ENCODE data around the gene NAV3.

NAV3 gene

DNA sequence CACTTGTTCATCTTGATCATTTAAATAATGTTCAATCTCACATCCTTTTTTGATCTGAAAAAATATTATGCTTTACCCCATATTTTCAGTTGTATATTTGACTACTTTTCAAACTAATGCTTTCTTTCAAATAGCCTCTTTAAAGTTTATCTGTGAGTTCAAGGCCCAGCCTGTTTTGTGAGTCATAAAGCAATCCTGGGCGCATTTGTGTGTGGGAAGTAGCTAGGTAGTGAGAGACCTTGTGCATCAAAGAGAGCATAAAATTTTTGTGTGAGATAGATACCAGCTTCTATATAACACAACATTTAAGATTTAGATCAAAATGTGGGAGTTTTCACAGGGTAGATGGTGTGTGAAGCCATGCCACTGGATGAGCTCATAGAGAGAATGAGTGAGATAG, 405.6 kb downstream of the NAV3 start:
- H3K79me1 ChIP-seq (ENCODE audit: low read length), result no peaks in the 10 kb centered on the region
- H4K8ac ChIP-seq (ENCODE audit: low read depth, low read length), result no peak overlapping the region
- H3K9ac ChIP-seq (ENCODE audit: low read length), result no peak overlapping the region
- no peak overlapping the region for H3K4me3 ChIP-seq (ENCODE audit: low read length)
- H3K23ac ChIP-seq (ENCODE audit: low read length), result no peak overlapping the region
- no peaks in the 10 kb centered on the region for H3K79me2 ChIP-seq (ENCODE audit: control insufficient read depth, insufficient read depth, low read length)
- H2BK15ac ChIP-seq (replicated peaks; ENCODE audit: low read depth), result no peak overlapping the region
- no peak overlapping the region for H3K27ac ChIP-seq (ENCODE audit: low read depth, low read length)
- no CpG with 5 or more reads among the region's 1 CpG for WGBS (ENCODE audit: extremely low coverage, insufficient coverage, low lambda C conversion rate)
- H3K4ac ChIP-seq (ENCODE audit: low read depth, low read length), result no peak overlapping the region
- no peak overlapping the region for H4K5ac ChIP-seq (ENCODE audit: low read length)
- no peak for DNase-seq
- no peak overlapping the region for H2BK120ac ChIP-seq (ENCODE audit: low read depth, low read length)
- H3K18ac ChIP-seq (ENCODE audit: low read length), result no peak overlapping the region
- no peak overlapping the region for H2AK5ac ChIP-seq (ENCODE audit: low read length)
- no peaks in the 10 kb centered on the region for H3K4me1 ChIP-seq (ENCODE audit: control insufficient read depth, low read depth, low read length)
- no peak overlapping the region for H3K56ac ChIP-seq (ENCODE audit: low read length)
- H3K36me3 ChIP-seq (ENCODE audit: control insufficient read depth, insufficient read depth, low read length), result no peaks in the 10 kb centered on the region
- no peak overlapping the region for H2BK5ac ChIP-seq (ENCODE audit: low read length)
- H3K4me2 ChIP-seq (ENCODE audit: low read length), result no peak overlapping the region
- H3K27me3 ChIP-seq (ENCODE audit: insufficient read depth, low read length, poor library complexity), result no peaks in the 10 kb centered on the region

DNA sequence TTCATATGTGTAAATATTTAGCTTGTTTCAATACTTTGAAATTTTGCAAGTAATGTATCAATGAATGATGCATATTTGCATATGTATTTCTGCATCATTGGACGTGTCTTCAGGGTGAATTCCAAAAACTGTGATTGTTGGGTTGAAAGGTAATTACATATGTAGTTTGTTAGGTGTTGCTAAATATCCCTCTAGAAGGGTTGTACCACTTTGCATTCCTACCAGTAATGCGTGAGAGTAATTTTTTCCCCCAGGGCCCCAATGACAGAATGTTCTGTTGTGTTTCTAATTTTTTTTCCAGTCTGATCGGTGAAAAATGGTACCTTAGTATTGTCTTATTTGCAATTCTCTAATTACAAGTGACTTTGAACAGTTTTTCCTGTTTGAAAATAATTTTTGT, 408.9 kb downstream of the NAV3 start:
- WGBS (ENCODE audit: extremely low coverage, insufficient coverage, low lambda C conversion rate), result no CpG with 5 or more reads among the region's 3 CpGs
- no peaks in the 10 kb centered on the region for H3K79me1 ChIP-seq (ENCODE audit: low read length)
- no peak overlapping the region for H2BK5ac ChIP-seq (ENCODE audit: low read length)
- H3K79me2 ChIP-seq (ENCODE audit: control insufficient read depth, insufficient read depth, low read length), result no peaks in the 10 kb centered on the region
- H2BK15ac ChIP-seq (replicated peaks; ENCODE audit: low read depth), result no peak overlapping the region
- H3K36me3 ChIP-seq (ENCODE audit: control insufficient read depth, insufficient read depth, low read length), result no peaks in the 10 kb centered on the region
- H2BK120ac ChIP-seq (ENCODE audit: low read depth, low read length), result no peak overlapping the region
- no peak overlapping the region for H3K4me2 ChIP-seq (ENCODE audit: low read length)
- no peak overlapping the region for H3K27ac ChIP-seq (ENCODE audit: low read depth, low read length)
- no peak overlapping the region for H4K5ac ChIP-seq (ENCODE audit: low read length)
- no peak overlapping the region for H3K56ac ChIP-seq (ENCODE audit: low read length)
- no peak overlapping the region for H3K4me3 ChIP-seq (ENCODE audit: low read length)
- H3K4me1 ChIP-seq (ENCODE audit: control insufficient read depth, low read depth, low read length), result no peaks in the 10 kb centered on the region
- no peak for DNase-seq
- H2AK5ac ChIP-seq (ENCODE audit: low read length), result no peak overlapping the region
- H4K8ac ChIP-seq (ENCODE audit: low read depth, low read length), result no peak overlapping the region
- H3K27me3 ChIP-seq (ENCODE audit: insufficient read depth, low read length, poor library complexity), result no peaks in the 10 kb centered on the region
- H3K4ac ChIP-seq (ENCODE audit: low read depth, low read length), result no peak overlapping the region
- H3K9ac ChIP-seq (ENCODE audit: low read length), result no peak overlapping the region
- H3K18ac ChIP-seq (ENCODE audit: low read length), result no peak overlapping the region
- no peak overlapping the region for H3K23ac ChIP-seq (ENCODE audit: low read length)

DNA sequence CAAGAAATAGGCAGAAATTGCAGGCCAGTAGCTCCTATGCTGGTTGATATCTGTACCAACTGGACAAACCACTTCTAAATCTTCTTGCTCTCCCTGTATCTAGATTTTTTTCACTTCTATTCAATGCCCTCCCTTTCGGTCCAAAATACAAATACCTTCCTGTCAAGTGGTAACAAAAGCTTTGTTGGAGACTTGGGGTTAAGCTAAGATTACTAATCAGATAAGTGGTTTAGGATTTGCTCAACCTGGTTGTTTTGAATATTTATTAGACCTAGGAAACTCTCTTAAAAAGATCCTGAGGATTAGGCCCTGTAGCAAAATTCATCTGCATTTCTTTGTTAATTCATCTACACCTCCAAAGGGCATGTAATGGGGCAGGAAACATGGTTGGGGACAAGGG, 410.1 kb downstream of the NAV3 start:
- no peaks in the 10 kb centered on the region for H3K27me3 ChIP-seq (ENCODE audit: insufficient read depth, low read length, poor library complexity)
- no peaks in the 10 kb centered on the region for H3K79me1 ChIP-seq (ENCODE audit: low read length)
- DNase-seq, result no peak
- no peak overlapping the region for H3K27ac ChIP-seq (ENCODE audit: low read depth, low read length)
- no peaks in the 10 kb centered on the region for H3K79me2 ChIP-seq (ENCODE audit: control insufficient read depth, insufficient read depth, low read length)
- no peaks in the 10 kb centered on the region for H3K4me1 ChIP-seq (ENCODE audit: control insufficient read depth, low read depth, low read length)
- no peak overlapping the region for H2BK120ac ChIP-seq (ENCODE audit: low read depth, low read length)
- no peak overlapping the region for H3K18ac ChIP-seq (ENCODE audit: low read length)
- no CpG with 5 or more reads among the region's 1 CpG for WGBS (ENCODE audit: extremely low coverage, insufficient coverage, low lambda C conversion rate)
- H2AK5ac ChIP-seq (ENCODE audit: low read length), result no peak overlapping the region
- H3K4me3 ChIP-seq (ENCODE audit: low read length), result no peak overlapping the region
- H4K5ac ChIP-seq (ENCODE audit: low read length), result no peak overlapping the region
- H2BK5ac ChIP-seq (ENCODE audit: low read length), result no peak overlapping the region
- no peak overlapping the region for H3K4ac ChIP-seq (ENCODE audit: low read depth, low read length)
- no peak overlapping the region for H2BK15ac ChIP-seq (replicated peaks; ENCODE audit: low read depth)
- no peak overlapping the region for H3K9ac ChIP-seq (ENCODE audit: low read length)
- no peak overlapping the region for H3K23ac ChIP-seq (ENCODE audit: low read length)
- no peak overlapping the region for H4K8ac ChIP-seq (ENCODE audit: low read depth, low read length)
- no peak overlapping the region for H3K4me2 ChIP-seq (ENCODE audit: low read length)
- H3K56ac ChIP-seq (ENCODE audit: low read length), result no peak overlapping the region
- no peaks in the 10 kb centered on the region for H3K36me3 ChIP-seq (ENCODE audit: control insufficient read depth, insufficient read depth, low read length)

DNA sequence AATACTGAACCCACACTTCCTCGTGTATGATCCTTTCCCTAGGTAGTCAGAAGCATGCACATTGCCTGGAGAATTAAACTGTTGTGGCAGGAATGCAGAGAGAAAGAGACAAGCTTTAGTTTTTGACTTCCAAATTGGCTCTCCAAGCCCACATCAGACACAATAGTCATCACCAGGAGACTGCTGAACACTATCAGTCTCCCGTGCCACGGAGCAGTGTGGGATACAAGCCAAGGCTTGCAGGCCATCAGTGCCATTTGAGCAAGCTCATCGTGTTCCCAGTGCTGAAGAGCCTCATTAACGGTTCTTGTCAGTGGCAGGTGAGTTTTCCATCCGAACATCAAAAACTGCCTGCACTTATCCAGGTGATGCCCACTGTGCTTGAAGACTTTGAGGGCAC, 410.8 kb downstream of the NAV3 start:
- Histone ChIP-seq H4K5ac (ENCODE audit: low read length) (no peak overlapping the region), H3K27me3 (ENCODE audit: insufficient read depth, low read length, poor library complexity) (no peaks in the 10 kb centered on the region), H3K23ac (ENCODE audit: low read length) (no peak overlapping the region), H3K27ac (ENCODE audit: low read depth, low read length) (no peak overlapping the region), H4K8ac (ENCODE audit: low read depth, low read length) (no peak overlapping the region), H3K56ac (ENCODE audit: low read length) (no peak overlapping the region), H3K18ac (ENCODE audit: low read length) (no peak overlapping the region), H3K4me1 (ENCODE audit: control insufficient read depth, low read depth, low read length) (no peaks in the 10 kb centered on the region), H2BK5ac (ENCODE audit: low read length) (no peak overlapping the region), H3K36me3 (ENCODE audit: control insufficient read depth, insufficient read depth, low read length) (no peaks in the 10 kb centered on the region), H3K9ac (ENCODE audit: low read length) (no peak overlapping the region), H2BK120ac (ENCODE audit: low read depth, low read length) (no peak overlapping the region), H3K79me1 (ENCODE audit: low read length) (no peaks in the 10 kb centered on the region), H3K4me2 (ENCODE audit: low read length) (no peak overlapping the region), H2AK5ac (ENCODE audit: low read length) (no peak overlapping the region), H2BK15ac (replicated peaks; ENCODE audit: low read depth) (no peak overlapping the region), H3K79me2 (ENCODE audit: control insufficient read depth, insufficient read depth, low read length) (no peaks in the 10 kb centered on the region), H3K4me3 (ENCODE audit: low read length) (no peak overlapping the region), H3K4ac (ENCODE audit: low read depth, low read length) (no peak overlapping the region)
- no peak for DNase-seq
- WGBS (ENCODE audit: extremely low coverage, insufficient coverage, low lambda C conversion rate), result no CpG with 5 or more reads among the region's 6 CpGs

DNA sequence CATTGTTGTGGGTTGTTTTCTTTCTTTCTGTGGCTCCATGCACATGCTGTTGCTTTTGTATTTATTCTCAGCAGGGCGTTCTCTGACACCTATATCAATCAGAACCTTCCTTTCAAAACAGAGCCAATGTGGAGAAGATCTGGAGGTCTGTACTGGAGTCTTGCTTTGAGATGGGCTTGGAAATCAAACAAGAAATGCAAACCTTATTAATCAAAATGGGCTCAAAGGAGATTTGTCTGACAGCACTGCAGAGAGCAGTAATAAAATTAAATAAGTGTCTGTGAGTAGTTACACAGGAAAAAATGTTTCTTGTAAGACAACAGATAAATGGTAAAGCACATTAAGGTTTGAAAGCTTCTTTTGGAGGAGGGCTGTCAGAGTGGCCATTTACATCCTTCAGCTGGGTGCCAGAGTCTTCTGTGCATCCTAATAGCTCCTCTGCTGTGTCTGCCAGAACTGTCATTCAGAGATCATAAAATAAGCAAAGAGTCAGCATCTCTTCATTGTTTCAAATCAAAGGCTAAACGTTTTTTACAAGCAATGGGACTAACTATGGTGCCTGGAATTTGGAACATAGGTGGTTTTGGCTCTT, 414.3 kb downstream of the NAV3 start:
- Histone ChIP-seq H3K56ac (ENCODE audit: low read length) (no peak overlapping the region), H3K18ac (ENCODE audit: low read length) (no peak overlapping the region), H3K4me2 (ENCODE audit: low read length) (no peak overlapping the region), H4K8ac (ENCODE audit: low read depth, low read length) (no peak overlapping the region), H3K4me1 (ENCODE audit: control insufficient read depth, low read depth, low read length) (no peaks in the 10 kb centered on the region), H2BK120ac (ENCODE audit: low read depth, low read length) (no peak overlapping the region), H3K9ac (ENCODE audit: low read length) (no peak overlapping the region), H2BK5ac (ENCODE audit: low read length) (no peak overlapping the region), H3K79me1 (ENCODE audit: low read length) (no peaks in the 10 kb centered on the region), H3K27ac (ENCODE audit: low read depth, low read length) (no peak overlapping the region), H3K27me3 (ENCODE audit: insufficient read depth, low read length, poor library complexity) (no peaks in the 10 kb centered on the region), H2AK5ac (ENCODE audit: low read length) (no peak overlapping the region), H3K36me3 (ENCODE audit: control insufficient read depth, insufficient read depth, low read length) (no peaks in the 10 kb centered on the region), H4K5ac (ENCODE audit: low read length) (no peak overlapping the region), H3K79me2 (ENCODE audit: control insufficient read depth, insufficient read depth, low read length) (no peaks in the 10 kb centered on the region), H3K4ac (ENCODE audit: low read depth, low read length) (no peak overlapping the region), H3K23ac (ENCODE audit: low read length) (no peak overlapping the region), H3K4me3 (ENCODE audit: low read length) (no peak overlapping the region), H2BK15ac (replicated peaks; ENCODE audit: low read depth) (no peak overlapping the region)
- WGBS (ENCODE audit: extremely low coverage, insufficient coverage, low lambda C conversion rate), result no CpG with 5 or more reads among the region's 2 CpGs
- no peak for DNase-seq

DNA sequence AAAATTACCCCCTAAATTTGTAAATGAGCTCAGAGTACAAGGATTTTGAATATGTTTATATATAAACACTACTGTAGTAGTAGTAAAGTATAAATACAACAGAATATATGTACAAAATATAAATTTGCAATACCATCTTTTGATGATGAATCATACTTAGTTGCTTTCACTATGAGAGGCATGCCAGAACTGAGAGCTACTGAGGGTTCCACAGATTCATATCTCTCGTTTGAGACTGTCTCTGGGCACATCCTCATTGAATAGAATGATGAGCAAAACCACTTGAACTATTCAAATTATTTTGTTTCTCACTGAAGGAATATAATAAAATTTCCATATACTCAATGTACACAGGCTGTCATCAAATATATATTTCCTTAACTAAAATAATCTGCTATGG, 417.6 kb downstream of the NAV3 start:
- Histone ChIP-seq H3K79me2 (ENCODE audit: control insufficient read depth, insufficient read depth, low read length) (no peaks in the 10 kb centered on the region), H2AK5ac (ENCODE audit: low read length) (no peak overlapping the region), H3K27me3 (ENCODE audit: insufficient read depth, low read length, poor library complexity) (no peaks in the 10 kb centered on the region), H4K5ac (ENCODE audit: low read length) (no peak overlapping the region), H3K18ac (ENCODE audit: low read length) (no peak overlapping the region), H3K4ac (ENCODE audit: low read depth, low read length) (no peak overlapping the region), H3K23ac (ENCODE audit: low read length) (no peak overlapping the region), H3K27ac (ENCODE audit: low read depth, low read length) (no peak overlapping the region), H2BK120ac (ENCODE audit: low read depth, low read length) (no peak overlapping the region), H4K8ac (ENCODE audit: low read depth, low read length) (no peak overlapping the region), H3K4me2 (ENCODE audit: low read length) (no peak overlapping the region), H3K56ac (ENCODE audit: low read length) (no peak overlapping the region), H2BK15ac (replicated peaks; ENCODE audit: low read depth) (no peak overlapping the region), H2BK5ac (ENCODE audit: low read length) (no peak overlapping the region), H3K36me3 (ENCODE audit: control insufficient read depth, insufficient read depth, low read length) (no peaks in the 10 kb centered on the region), H3K9ac (ENCODE audit: low read length) (no peak overlapping the region), H3K4me1 (ENCODE audit: control insufficient read depth, low read depth, low read length) (no peaks in the 10 kb centered on the region), H3K4me3 (ENCODE audit: low read length) (no peak overlapping the region), H3K79me1 (ENCODE audit: low read length) (no peaks in the 10 kb centered on the region)
- WGBS (ENCODE audit: extremely low coverage, insufficient coverage, low lambda C conversion rate), result no CpG with 5 or more reads among the region's 1 CpG
- no peak for DNase-seq

All from mesendoderm (in vitro differentiated cells).